Lower leg skin (tissue), 3 donors: Measurements from ENCODE around the gene CHST10.

Experiments used
- POLR2A ChIP-seq, 2 donors: fragments of 450-650 bp; IDR thresholded peaks; one replicate each; pipeline ENCODE4 v1.6.1; 2016 to 2017; ENCODE audit warnings: antibody characterized with exemption in 2 of 2, mild to moderate bottlenecking in 1 of 2, moderate library complexity in 1 of 2
- TF ChIP-seq, protein P1 (sequence below), 3 donors: fragments of 450-650 bp; IDR thresholded peaks; one replicate each; pipeline ENCODE4 v1.5.1; 2016; ENCODE audit warnings: antibody characterized with exemption in 3 of 3, mild to moderate bottlenecking in 3 of 3, moderate library complexity in 2 of 3

DNA sequence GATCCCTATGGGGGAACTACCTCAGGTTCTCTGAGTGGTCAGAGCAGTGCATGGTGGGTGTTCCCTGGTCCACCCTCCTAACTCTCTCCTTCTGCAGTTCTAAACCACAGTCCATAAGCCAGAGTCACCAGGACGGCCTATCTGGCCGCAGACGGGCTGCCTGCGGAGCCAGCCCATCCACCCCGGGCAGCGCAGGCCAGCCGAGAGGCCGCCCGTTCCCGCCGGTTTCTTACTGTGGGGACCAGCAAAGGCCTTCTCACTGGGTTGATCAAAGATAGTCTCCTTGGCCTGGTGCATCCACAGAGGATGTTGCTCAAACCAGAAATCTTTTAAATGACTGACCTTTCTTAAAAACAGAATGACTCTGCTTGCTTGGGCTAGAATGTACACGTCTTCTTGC lies 9.6 kb upstream of the CHST10 start:
- no peak for TF ChIP-seq POLR2A (IDR thresholded peaks at IDR 0.05)
- TF ChIP-seq, protein P1, sequence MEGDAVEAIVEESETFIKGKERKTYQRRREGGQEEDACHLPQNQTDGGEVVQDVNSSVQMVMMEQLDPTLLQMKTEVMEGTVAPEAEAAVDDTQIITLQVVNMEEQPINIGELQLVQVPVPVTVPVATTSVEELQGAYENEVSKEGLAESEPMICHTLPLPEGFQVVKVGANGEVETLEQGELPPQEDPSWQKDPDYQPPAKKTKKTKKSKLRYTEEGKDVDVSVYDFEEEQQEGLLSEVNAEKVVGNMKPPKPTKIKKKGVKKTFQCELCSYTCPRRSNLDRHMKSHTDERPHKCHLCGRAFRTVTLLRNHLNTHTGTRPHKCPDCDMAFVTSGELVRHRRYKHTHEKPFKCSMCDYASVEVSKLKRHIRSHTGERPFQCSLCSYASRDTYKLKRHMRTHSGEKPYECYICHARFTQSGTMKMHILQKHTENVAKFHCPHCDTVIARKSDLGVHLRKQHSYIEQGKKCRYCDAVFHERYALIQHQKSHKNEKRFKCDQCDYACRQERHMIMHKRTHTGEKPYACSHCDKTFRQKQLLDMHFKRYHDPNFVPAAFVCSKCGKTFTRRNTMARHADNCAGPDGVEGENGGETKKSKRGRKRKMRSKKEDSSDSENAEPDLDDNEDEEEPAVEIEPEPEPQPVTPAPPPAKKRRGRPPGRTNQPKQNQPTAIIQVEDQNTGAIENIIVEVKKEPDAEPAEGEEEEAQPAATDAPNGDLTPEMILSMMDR (IDR thresholded peaks at IDR 0.05) = no peak
